GM19238 (cell line): Measurements from ENCODE around the gene SLC39A6.
"Not testable (repeated sequence)": the region's sequence is repeated elsewhere in the genome, so short reads cannot be mapped to it uniquely, and the experiment has no call there.

Experiments
- DNase-seq: peaks from one replicate; pipeline ENCODE4 v3.0.0; 2011; ENCODE audit warnings: low spot score; ENCODE audit not compliant: insufficient read length

The SLC39A6 gene

GRCh38 chr18:36141576-36141975 lies 12.4 kb upstream of the SLC39A6 start:
- no peak for DNase-seq

DNA sequence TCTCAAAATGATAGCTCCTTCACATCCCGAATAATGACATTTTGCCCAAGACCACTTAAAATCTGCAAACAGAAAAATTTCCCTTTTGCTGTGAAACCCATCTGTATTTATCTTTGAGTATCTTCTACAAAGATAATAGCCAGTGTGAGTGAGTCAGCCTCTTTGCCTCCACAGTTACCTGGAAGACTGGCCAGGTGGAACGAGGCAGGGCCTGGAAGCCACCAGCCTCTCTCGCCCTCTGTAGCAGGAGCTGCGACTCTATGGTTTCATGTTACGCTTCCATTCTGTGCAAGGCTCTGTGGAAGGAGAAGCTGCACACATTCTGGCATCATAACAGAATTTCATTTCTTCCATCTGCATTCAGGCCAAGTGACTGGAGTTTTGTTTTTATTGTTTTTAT lies 10.1 kb upstream of the SLC39A6 start:
- DNase-seq, result no peak

- DNase-seq, result no peak
Measured at GRCh38 chr18:36135264-36135663, 6.1 kb upstream of the SLC39A6 start.

DNA sequence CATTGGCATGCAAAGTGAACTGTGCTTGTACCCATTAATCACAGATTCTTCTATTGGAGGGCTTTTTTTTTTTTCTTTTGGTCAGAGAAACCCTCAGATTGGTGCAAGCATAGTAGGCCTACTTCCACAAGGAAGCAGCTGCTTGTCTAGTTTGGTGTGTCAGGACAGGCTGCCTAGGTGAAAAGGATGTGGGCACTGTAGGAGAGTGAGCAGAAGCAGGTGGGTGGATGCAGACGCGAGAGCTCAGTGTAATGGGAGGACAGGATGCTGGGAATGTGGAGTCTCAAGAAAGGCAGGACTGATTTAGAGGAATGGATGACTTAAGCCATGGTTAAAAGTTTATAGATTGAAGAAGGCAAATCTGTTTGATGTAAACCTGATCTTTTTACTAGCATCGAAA lies 3.6 kb upstream of the SLC39A6 start:
- no peak for DNase-seq

- DNase-seq, result no peak
Measured at GRCh38 chr18:36131692-36132483, 2.7 kb upstream of the SLC39A6 start.

GRCh38 chr18:36130883-36131653 lies 1.9 kb upstream of the SLC39A6 start:
- no peak for DNase-seq

GRCh38 chr18:36130039-36130831 lies 1.1 kb upstream of the SLC39A6 start:
- no peak for DNase-seq

DNA sequence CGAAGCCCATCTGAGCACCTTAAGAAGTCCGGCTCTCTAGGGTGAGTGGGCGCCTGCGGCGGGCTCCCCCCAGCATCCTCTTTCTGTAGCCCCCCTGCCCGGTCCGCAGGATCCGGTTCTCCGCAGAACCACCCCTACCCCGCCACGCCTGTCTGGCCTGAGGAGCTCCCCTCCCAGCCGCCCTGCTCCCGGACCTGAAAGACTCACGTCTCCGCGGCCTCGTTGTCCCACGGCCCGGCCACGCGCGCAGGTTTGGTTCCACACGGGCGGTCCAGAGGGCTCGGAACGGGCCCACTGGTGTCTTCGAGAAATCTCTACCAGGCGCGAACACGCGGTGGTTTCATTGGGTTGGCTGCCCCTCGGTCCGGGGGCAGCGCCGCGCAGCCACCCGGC lies 237 bp downstream of the SLC39A6 start:
- DNase-seq, result no peak

DNA sequence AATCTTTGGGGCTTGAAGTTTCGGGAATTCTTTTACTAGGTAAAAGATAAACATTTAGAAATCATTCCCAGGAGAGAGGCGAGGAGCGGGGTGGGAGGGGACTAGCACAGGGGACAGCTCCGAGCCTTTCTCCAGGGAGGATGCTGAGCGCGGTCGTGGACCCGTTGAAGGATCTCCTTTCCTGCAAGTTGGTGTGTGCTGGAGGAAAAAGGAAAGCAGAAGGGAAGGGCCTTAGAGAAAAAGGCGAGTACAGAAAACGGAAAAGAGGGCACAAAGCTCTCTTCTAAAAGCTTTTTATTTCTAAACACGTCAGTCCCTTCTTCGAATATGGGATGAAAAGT lies 640 bp downstream of the SLC39A6 start:
- peak; percentile 4 for DNase-seq

DNA sequence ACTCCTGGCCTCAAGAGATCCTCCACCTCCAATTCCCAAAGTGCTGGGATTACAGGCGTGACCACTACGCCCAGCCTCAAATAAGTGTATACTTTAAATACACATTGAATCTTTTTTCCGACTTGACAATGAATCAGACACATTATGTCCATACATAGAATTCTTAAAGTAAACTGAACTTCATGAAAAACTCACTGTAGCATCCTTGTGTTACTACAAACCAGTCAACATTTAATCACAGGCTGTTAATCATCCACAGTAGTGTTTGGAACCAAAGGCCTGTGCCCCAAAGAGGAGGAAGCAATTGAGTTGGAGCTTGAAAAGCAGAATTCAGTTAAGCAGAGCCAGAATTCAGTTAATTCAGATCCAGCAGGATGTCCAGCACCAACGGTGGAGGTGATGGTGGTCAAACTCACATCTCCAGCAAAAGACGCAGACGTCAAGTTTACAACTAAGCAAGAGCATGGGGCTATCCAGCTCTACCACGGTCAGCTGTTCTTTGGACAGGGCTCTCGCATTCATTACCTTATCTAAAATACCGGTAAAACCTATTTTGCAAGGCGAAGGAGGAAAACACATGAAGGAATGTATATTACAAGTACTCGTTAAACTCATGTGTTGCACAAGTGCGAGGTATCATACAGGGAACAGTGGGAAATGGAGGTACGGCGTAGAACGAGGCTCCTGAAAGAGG lies 1.2 kb downstream of the SLC39A6 start:
- DNase-seq, result no peak

DNA sequence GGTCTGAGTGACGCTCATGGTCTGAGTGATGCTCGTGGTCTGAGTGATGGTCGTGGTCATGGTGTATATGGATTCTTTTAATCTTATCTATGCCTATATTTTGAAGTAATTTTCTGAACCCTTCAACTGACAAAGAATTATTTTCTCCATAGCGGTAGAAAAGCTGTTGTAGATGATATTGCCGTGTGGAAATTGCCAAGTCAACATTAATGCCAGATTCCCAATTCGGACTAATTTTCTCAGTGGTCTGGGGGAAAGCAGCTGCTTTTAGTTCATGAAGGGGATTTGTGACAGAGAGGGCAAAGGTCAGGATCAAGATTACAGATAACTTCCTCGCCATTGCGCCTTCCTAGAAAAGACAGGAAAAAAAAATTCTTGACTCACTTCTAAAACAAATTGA lies 2.5 kb downstream of the SLC39A6 start:
- DNase-seq, result no peak

DNA sequence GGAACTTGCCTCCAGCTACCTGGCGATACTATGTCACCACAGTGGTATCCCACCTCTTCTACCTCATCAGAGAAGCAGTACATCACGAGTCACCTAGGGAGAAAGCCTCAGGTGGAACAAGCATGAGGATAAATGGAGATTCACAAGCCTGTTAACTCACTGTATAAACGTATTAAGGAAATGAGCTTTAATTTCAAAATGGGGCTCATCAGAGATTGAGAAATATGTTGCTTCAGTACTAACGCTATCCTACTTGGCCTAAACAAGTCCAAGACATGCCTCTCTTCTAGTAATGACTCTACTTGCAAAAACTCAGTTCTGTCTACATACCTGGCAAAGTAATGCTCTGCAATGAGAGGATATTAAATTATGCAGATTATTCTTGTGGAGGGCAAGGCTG lies 4.3 kb downstream of the SLC39A6 start:
- DNase-seq, result no peak

- DNase-seq, result no peak
Measured at GRCh38 chr18:36120297-36120696, 8.8 kb downstream of the SLC39A6 start.

DNA sequence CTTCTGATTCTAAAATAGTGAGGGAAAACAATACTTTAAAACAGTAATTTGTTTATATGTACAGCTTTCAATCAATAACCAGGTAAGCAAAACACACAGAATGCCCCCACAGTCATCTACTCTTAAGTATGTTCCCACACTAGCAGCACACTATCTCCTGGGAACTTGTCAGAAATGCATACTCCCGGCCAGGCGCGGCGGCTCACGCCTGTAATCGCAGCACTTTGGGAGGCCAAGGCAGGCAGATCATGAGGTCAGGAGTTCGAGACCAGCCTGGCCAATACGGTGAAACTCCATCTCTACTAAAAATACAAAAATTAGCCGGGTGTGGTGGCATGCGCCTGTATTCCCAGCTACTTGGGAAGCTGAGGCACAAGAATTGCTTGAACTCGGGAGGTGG lies 12.4 kb downstream of the SLC39A6 start:
- DNase-seq, result not testable (repeated sequence)

- DNase-seq, result no peak
Measured at GRCh38 chr18:36114738-36115137, 14.4 kb downstream of the SLC39A6 start.

GRCh38 chr18:36114251-36114650 lies 14.9 kb downstream of the SLC39A6 start:
- no peak for DNase-seq

DNA sequence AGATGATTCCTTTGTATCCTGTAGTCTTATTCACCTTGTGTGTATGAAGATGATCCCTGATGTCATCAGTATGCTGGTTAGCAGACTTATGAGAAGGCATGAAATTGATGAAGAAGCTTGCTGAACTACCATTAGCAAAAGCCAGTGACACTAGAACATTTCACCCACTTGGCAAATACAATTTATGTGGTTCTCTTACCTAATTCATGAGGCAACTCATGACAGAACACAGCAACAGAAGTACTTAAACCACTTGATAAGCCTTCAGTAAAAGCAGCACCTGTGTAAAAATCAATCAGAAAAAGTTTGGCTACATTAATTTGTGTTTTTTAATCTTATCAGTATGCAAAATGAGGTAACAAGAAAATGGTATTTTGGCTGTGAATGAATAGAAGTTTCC lies 16.8 kb downstream of the SLC39A6 start:
- DNase-seq, result no peak

GRCh38 chr18:36109737-36110136 lies 19.4 kb downstream of the SLC39A6 start:
- no peak for DNase-seq

DNA sequence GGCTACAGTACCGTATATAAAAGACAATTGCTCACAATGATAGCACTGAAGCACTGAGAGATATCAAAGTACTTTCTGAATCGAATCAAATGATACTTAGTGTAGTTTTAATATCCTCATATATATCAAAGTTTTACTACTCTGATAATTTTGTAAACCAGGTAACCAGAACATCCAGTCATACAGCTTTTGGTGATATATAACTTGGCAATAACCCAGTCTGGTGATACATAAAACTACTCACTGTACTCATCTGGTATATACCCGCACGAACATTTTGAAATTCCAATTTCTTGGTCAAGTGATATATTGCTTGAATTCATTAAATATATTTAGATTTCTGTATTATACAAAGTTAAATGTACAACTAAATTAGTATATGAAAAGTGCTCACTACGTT lies 20.5 kb downstream of the SLC39A6 start:
- DNase-seq, result no peak

GRCh38 chr18:36108196-36108595 lies 20.9 kb downstream of the SLC39A6 start:
- DNase-seq, result no peak

DNA sequence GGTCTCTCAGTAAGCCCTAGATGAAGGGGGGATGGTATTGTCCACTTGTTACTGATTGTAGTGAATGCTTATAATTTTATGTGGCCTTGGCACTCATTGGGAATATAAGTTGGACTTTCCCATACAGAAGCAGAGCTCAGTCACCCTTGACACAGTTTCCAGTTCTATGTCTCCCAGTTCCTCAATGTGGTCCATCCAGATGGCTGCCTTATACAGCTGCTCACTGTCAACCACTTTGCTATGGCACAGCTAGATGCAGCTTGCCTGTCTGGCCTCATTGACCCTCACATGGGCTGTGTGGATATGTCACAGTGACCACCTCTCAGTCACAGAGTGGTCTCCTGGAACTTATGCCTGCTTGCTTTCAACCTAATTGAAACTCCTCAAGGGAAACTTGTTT lies 21.7 kb downstream of the SLC39A6 start:
- DNase-seq, result no peak

DNA sequence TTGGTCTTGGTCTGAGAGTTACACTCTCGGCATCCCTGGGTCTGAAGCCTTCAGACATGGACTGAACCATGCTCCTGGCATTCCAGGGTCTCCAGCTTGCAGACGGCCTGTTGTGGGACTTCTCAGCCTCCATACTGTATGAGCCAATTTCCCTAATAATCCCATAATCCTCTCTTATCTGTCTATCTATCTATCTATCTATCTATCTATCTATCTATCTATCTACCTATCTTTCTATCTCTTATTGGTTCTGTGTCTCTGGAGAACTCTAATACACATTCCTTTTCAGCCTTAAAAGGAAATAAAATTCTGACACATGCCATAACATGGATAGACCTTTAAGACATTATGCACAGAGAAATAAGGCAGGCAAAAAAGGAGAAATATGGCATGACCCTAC lies 24.4 kb downstream of the SLC39A6 start:
- DNase-seq, result no peak
